ENCODE data around the gene PSMD2.

The PSMD2 gene

GRCh38 chr3:184307915-184308314, 8.9 kb downstream of the PSMD2 start:
- Histone ChIP-seq H3K27me3 (ENCODE audit: control insufficient read depth, insufficient read depth, low read length) (no peaks in the 10 kb centered on the region), H3K4me2 (ENCODE audit: low read length) (no peak overlapping the region), H3K27ac (no peak overlapping the region), H2AFZ (no peak overlapping the region), H3K36me3 (ENCODE audit: control insufficient read depth, insufficient read depth, low read length) (no peaks in the 10 kb centered on the region), H3K4me3 (ENCODE audit: low read depth, low read length) (no peak overlapping the region), H3K9ac (no peak overlapping the region), H3K4me1 (peaks cover 4% of the 10 kb centered on the region), H3K9me3 (ENCODE audit: control insufficient read depth, low read length) (no peaks in the 10 kb centered on the region), H3K79me2 (no peaks in the 10 kb centered on the region)
- TF ChIP-seq CTCF (IDR thresholded peaks at IDR 0.05), result no peak

GRCh38 chr3:184308744-184309143, 9.7 kb downstream of the PSMD2 start:
- no peak overlapping the region for H3K27ac ChIP-seq
- H3K36me3 ChIP-seq (ENCODE audit: control insufficient read depth, insufficient read depth, low read length), result no peaks in the 10 kb centered on the region

GRCh38 chr3:184311633-184312032, 12.6 kb downstream of the PSMD2 start:
- H3K27ac ChIP-seq, result no peak overlapping the region
- no peak overlapping the region for H3K9ac ChIP-seq
- H3K36me3 ChIP-seq (ENCODE audit: control insufficient read depth, insufficient read depth, low read length), result no peaks in the 10 kb centered on the region
- H3K4me3 ChIP-seq (ENCODE audit: low read depth, low read length), result no peak overlapping the region
- H3K27me3 ChIP-seq (ENCODE audit: control insufficient read depth, insufficient read depth, low read length), result no peaks in the 10 kb centered on the region
- TF ChIP-seq CTCF (IDR thresholded peaks at IDR 0.05), result no peak
- H3K9me3 ChIP-seq (ENCODE audit: control insufficient read depth, low read length), result no peaks in the 10 kb centered on the region
- H3K79me2 ChIP-seq, result peaks cover 15% of the 10 kb centered on the region
- H2AFZ ChIP-seq, result no peak overlapping the region
- H3K4me1 ChIP-seq, result peaks cover 10% of the 10 kb centered on the region
- H3K4me2 ChIP-seq (ENCODE audit: low read length), result no peak overlapping the region

More at GRCh38 chr3:184308744-184309143, 9.7 kb downstream of the PSMD2 start:
- no peak for TF ChIP-seq CTCF (IDR thresholded peaks at IDR 0.05)
- H3K9me3 ChIP-seq (ENCODE audit: control insufficient read depth, low read length), result no peaks in the 10 kb centered on the region
- H3K4me3 ChIP-seq (ENCODE audit: low read depth, low read length), result no peak overlapping the region
- no peak overlapping the region for H2AFZ ChIP-seq
- no peaks in the 10 kb centered on the region for H3K79me2 ChIP-seq
- no peaks in the 10 kb centered on the region for H3K27me3 ChIP-seq (ENCODE audit: control insufficient read depth, insufficient read depth, low read length)
- H3K4me1 ChIP-seq, result peaks cover 4% of the 10 kb centered on the region
- no peak overlapping the region for H3K4me2 ChIP-seq (ENCODE audit: low read length)
- no peak overlapping the region for H3K9ac ChIP-seq

- no peak for TF ChIP-seq CTCF (IDR thresholded peaks at IDR 0.05)
- H3K9ac ChIP-seq, result peak within 1 kb of the TSS; percentile 96
- H3K4me3 ChIP-seq (ENCODE audit: low read depth, low read length), result peak within 1 kb of the TSS; percentile 86
- no peaks in the 10 kb centered on the region for H3K9me3 ChIP-seq (ENCODE audit: control insufficient read depth, low read length)
- H3K79me2 ChIP-seq, result peaks cover 23% of the 10 kb centered on the region
- H3K4me2 ChIP-seq (ENCODE audit: low read length), result peak within 1 kb of the TSS; percentile 99
- H3K27ac ChIP-seq, result peak within 1 kb of the TSS; percentile 96
- peak within 1 kb of the TSS; percentile 67 for H2AFZ ChIP-seq
- no peaks in the 10 kb centered on the region for H3K27me3 ChIP-seq (ENCODE audit: control insufficient read depth, insufficient read depth, low read length)
- peaks cover 21% of the 10 kb centered on the region for H3K4me1 ChIP-seq
- no peaks in the 10 kb centered on the region for H3K36me3 ChIP-seq (ENCODE audit: control insufficient read depth, insufficient read depth, low read length)
Measured at GRCh38 chr3:184314363-184314699, 15.3 kb downstream of the PSMD2 start, which contains the start of gene EIF4G1. Gene EIF4G1 (plus strand): TSS chr3:184314606. CDS start chr3:184315797, 1,191 bp downstream.

All from parathyroid adenoma (tissue), 2 donors.